Stimulated activated naive CD4-positive, alpha-beta T cell treated with Interleukin-2 at 50 U/mL for 16 hours (primary cell): ENCODE measurements around the gene JOSD2.

Experiments used
- DNase-seq: peaks from one replicate; lab custom pipeline; 2025; lab: John Stamatoyannopoulos, UW

The JOSD2 gene

GRCh38 chr19:50511069-50511822 lies at the start of gene JOSD2:
TSS of gene JOSD2 (minus strand) at chr19:50511191. CDS start at chr19:50510431, 760 bp downstream.
- peak; percentile 98 for DNase-seq

- no peak for DNase-seq
These were observed 48.6 kb upstream of the JOSD2 start for GRCh38 chr19:50559636-50560035.

- no peak for DNase-seq
These were observed 47.5 kb upstream of the JOSD2 start for GRCh38 chr19:50558449-50558848.

GRCh38 chr19:50558039-50558438 lies 47.0 kb upstream of the JOSD2 start:
- DNase-seq = no peak

- no peak for DNase-seq
These were observed 46.1 kb upstream of the JOSD2 start for GRCh38 chr19:50557009-50557613.

GRCh38 chr19:50556282-50557008 lies 45.5 kb upstream of the JOSD2 start:
- peak; percentile 68 for DNase-seq

GRCh38 chr19:50555450-50556281 lies 44.7 kb upstream of the JOSD2 start:
- DNase-seq = no peak

GRCh38 chr19:50555033-50555432 lies 44.0 kb upstream of the JOSD2 start:
- no peak for DNase-seq

- DNase-seq = no peak
These were observed 43.2 kb upstream of the JOSD2 start for GRCh38 chr19:50554212-50554611.

- no peak for DNase-seq
These were observed 42.2 kb upstream of the JOSD2 start for GRCh38 chr19:50553134-50553703.

GRCh38 chr19:50552540-50552939 lies 41.5 kb upstream of the JOSD2 start:
- no peak for DNase-seq

GRCh38 chr19:50551715-50552187 lies 40.8 kb upstream of the JOSD2 start:
- no peak for DNase-seq

- DNase-seq = no peak
These were observed 40.2 kb upstream of the JOSD2 start for GRCh38 chr19:50551034-50551714.

GRCh38 chr19:50550594-50550966 lies 39.6 kb upstream of the JOSD2 start:
- DNase-seq = no peak

- no peak for DNase-seq
These were observed 39.1 kb upstream of the JOSD2 start for GRCh38 chr19:50549927-50550593.

- no peak for DNase-seq
These were observed 38.3 kb upstream of the JOSD2 start for GRCh38 chr19:50549059-50549926.

GRCh38 chr19:50548191-50549058 lies 37.4 kb upstream of the JOSD2 start:
- DNase-seq = no peak

GRCh38 chr19:50547385-50548190 lies 36.6 kb upstream of the JOSD2 start:
- no peak for DNase-seq
